HS-5 (cell line): ENCODE measurements around the gene ADAMTS13.

Experiments used
- DNase-seq: peaks from one replicate; pipeline ENCODE4 v3.0.0-alpha.2; 2012; ENCODE audit warnings: low read depth

The ADAMTS13 gene

GRCh38 chr9:133472277-133472645, 50.1 kb downstream of the ADAMTS13 start:
- no peak for DNase-seq

- DNase-seq = no peak
Measured at GRCh38 chr9:133472753-133473378, 50.7 kb downstream of the ADAMTS13 start.

- no peak for DNase-seq
Measured at GRCh38 chr9:133473743-133474142, 51.6 kb downstream of the ADAMTS13 start.

- DNase-seq = no peak
Measured at GRCh38 chr9:133474215-133474614, 52.0 kb downstream of the ADAMTS13 start.

- no peak for DNase-seq
Measured at GRCh38 chr9:133474853-133475252, 52.7 kb downstream of the ADAMTS13 start.

GRCh38 chr9:133475292-133476012, 53.3 kb downstream of the ADAMTS13 start:
- DNase-seq = no peak

- DNase-seq = no peak
Measured at GRCh38 chr9:133476036-133476931, 54.1 kb downstream of the ADAMTS13 start.

GRCh38 chr9:133476941-133477340, 54.8 kb downstream of the ADAMTS13 start:
- no peak for DNase-seq

GRCh38 chr9:133477461-133477860, 55.3 kb downstream of the ADAMTS13 start:
- DNase-seq = no peak

GRCh38 chr9:133477992-133478850, 56.1 kb downstream of the ADAMTS13 start:
- no peak for DNase-seq

- DNase-seq = peak; percentile 49
Measured at GRCh38 chr9:133478851-133479711, 56.9 kb downstream of the ADAMTS13 start, which contains the start of gene SLC2A6. Gene SLC2A6 (minus strand): TSS chr9:133479099. CDS start chr9:133479059, 40 bp downstream.

GRCh38 chr9:133483611-133484010, 61.4 kb downstream of the ADAMTS13 start:
- DNase-seq = no peak

GRCh38 chr9:133484671-133485437, 62.7 kb downstream of the ADAMTS13 start:
- DNase-seq = no peak

- DNase-seq = no peak
Measured at GRCh38 chr9:133485531-133486260, 63.5 kb downstream of the ADAMTS13 start.

GRCh38 chr9:133487331-133487725, 65.2 kb downstream of the ADAMTS13 start:
- DNase-seq = no peak

- DNase-seq = no peak
Measured at GRCh38 chr9:133488686-133489252, 66.6 kb downstream of the ADAMTS13 start.

GRCh38 chr9:133489253-133490190, 67.4 kb downstream of the ADAMTS13 start:
- no peak for DNase-seq

GRCh38 chr9:133490201-133490681, 68.1 kb downstream of the ADAMTS13 start:
- DNase-seq = no peak
